HG03196 (cell line): Measurements from ENCODE around the gene GSE1.

Experiments
- ATAC-seq: cut with Tn5 transposase; IDR thresholded peaks from one replicate; pipeline ENCODE4 v1.9.1; 2021; ENCODE audit not compliant: unreplicated experiment

The GSE1 gene

DNA sequence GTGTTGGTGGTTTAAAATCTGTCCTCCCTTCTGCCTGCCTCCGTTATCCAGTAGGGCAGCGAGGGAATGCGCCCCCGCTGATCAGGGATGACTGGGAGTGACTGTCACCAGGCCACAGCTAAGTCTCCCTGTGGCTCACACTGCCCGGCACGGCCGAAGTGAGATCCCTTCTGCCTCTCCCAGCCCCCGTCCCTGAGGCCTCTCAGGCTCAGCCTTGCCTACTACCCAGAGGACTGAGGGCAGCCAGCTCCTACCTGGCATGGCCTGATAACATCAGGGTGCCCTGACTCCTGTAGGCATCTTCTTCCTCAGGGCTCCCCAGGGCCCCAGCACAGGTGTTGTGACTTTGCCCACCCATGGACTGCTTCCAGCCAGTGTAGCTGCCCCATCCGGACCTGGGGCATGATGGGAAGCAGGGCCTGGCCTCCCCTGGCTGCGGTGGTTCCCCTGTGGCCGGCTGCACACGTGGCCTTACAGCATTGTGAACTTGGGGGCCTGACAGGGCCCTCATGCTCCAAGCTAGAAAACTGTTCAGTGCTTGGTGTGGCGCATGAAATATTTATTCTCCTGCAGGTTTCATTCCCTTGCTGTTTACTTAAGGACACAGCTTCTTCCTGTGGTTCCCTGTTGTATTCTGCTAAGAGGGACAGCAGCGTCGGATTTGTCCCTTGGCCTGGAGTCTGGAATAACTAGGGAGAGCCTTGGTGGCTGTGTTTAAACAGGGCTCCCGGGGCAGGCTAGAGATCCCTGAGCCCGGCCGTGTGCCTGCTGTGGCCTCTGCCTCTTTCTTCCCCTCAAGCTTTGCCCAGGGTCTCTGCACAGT is 45.6 kb downstream of the GSE1 start:
- no peak for ATAC-seq

DNA sequence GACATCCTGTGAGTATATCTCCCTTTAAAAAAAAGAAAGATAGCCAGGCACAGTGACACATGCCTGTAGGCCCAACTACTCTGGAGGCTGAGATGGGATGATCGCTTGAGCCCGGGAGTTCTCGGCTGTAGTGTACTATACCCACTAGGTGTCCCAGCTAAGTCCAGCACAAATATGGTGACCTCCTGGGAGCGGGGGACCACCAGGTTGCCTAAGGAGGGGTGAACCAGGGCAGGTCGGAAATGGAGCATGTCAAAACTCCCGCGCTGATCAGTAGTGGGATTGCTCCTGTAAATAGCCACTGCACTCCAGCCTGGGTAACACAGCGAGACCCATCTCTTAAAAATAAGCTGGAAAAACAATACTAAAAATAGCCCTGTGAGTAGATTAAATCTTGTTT is 46.2 kb downstream of the GSE1 start:
- no peak for ATAC-seq

DNA sequence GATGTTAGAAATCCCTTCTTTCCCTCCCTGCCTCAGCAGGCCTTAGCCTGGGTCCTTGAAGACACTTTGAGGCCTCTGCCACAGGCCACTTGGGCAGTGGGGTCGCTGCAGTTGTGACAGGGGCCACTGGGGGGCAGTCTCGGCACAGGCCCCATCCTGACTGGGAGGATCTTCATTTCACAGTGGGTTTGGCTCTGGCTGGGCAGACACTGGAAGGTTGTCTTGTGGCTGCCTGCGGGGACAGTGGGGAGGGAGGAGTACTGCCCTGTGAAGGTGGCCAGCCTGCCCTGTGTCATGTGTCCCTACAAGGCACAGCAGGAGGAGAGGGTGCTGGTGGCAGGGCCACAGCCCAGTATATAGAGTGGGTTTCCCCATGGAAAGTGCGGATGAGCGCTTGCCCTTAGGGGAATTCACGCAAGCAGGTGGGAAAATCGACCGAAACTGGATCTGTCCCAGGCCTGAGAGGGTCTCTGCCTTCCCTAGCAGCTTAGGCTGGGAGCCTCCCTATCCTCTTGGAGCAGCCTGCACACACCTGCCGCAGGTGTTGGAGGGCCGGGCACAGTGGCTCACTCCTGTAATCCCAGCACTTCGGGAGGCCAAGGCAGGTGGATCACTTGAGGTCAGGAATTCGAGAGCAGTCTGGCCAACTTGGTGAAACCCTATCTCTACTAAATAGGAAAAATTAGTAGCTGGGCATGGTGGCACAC is 46.8 kb downstream of the GSE1 start:
- no peak for ATAC-seq

DNA sequence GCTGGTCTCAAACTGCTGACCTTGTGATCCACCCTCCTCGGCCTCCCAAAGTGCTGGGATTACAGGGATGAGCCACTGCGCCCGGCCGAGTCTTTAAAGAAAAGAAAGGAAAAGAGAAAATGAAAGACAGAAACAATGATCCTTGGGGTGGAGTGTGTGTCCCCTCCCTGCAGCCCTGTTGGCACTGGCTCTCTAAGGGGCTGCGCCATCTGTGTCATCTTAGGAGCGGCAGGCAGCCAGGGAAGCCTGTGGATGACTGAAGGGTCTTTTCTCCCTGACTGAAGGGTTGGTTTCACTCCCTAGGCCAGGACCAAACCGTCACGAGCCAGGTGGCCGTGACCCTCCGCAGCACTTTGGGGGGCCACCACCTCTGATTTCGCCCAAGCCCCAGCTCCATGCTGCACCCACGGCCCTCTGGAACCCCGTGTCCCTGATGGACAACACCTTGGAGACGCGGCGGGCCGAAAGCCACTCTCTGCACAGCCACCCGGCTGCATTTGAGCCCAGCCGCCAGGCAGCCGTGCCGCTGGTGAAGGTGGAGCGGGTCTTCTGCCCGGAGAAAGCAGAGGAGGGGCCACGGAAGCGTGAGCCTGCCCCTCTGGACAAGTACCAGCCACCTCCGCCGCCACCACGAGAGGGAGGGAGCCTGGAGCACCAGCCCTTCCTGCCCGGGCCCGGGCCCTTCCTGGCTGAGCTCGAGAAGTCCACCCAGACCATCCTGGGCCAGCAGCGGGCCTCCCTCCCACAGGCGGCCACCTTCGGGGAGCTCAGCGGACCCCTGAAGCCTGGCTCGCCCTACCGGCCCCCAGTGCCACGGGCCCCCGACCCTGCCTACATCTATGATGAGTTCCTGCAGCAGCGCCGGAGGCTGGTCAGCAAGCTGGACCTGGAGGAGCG is 48.0 kb downstream of the GSE1 start:
- ATAC-seq: no peak

DNA sequence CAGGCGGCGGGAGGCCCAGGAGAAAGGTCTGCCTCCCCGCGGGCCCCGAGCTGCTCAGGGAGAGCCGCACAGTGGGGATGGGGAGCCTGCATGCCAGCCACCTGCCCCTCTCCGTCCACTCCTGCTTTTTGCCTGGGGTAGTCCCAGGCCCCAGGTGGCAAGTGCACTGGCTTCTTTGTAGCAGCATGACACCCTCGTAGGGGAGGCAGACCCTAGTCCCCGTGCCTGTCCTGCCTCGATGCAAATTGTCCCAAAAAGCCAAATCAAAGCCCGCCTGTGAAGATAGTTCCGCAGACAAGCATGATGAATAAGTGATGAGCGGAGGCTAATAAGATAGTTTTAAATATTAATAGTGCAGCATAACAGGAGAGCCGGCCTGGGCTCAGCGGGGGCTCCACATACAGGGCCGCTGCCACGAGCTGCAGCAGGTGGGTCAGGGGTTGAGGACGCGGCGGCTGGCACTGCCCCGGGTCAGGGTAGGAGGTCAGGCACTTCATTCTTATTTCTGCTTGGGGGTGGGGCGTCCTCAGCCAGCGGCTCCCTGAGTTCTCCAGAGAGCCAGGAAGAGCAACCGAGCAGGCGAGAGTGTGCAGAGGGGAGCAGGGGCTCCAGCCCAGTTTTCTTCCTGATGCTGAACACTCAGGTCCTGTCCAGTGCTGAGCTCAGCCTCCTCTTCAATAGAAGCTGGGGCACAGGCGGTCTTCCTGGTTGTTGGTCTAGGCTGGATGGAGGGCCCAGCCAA is 48.8 kb downstream of the GSE1 start:
- no peak for ATAC-seq

DNA sequence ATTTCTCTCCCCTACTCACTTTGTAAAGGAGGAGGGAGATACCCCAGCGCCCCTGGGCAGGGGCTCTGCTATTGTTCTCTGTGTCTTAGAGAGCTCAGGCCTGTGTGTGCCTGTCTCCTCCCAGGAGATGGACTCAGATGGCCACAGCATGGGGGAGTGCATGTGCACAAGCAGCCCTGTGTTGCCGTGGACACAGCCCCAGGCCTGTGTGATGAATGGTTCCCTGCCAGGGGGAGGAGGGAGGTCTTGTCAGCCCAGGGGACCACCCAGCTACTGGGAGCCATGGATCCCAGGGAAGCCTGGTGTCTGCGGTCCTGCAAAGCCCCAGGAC is 49.3 kb downstream of the GSE1 start:
- ATAC-seq: no peak

DNA sequence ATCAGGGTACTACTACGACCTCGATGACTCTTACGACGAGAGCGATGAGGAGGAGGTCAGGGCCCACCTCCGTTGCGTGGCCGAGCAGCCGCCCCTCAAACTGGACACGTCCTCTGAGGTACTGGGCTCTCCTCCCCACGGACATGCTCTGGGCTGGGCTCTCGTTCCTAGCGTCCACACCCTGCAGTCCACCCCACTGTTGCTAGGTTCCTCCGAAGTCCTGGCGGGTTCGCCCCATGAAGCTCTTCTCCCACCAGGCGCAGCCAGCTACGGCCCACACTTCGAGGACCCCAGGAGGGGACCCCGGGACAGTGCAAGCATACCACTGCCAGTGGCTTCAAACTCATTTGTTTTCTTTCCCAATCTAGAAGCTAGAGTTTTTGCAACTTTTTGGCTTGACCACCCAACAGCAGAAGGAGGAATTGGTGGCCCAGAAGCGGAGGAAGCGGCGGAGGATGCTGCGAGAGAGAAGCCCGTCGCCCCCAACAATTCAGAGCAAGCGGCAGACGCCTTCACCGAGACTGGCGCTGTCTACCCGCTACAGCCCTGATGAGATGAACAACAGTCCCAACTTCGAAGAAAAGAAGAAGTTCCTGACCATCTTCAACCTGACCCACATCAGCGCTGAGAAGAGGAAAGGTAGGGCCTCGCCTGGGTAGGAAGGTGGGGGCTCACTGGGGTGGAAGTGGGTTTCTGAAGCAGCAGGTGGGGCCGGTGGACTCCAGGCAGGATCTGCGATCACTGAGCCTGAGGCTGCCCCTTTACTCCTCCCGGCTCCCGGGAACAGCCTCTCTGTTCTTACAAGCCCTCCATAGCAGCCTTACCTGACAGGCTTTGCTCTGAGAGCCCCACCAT is 50.1 kb downstream of the GSE1 start:
- no peak for ATAC-seq

DNA sequence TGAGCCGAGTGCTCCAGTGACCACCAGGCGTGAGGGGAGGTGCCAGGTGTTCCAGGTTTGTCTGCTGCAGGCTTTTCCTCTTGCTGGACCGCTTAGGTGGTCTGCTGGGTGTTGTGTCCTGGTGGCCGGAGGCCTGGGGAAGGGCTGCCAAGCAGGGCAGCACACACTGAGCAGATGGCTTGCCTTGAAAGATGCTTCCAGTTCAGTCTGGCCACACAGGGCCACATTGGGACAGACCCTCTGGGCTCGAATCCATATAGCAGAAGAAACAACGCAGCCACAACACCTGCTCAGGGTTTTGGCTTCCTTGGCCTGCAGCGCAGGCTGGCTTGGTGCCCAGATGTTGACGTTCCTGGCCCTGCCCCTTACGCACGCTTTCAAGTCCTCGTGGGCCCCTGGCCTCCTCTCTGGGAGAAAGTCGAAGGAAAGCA is 50.8 kb downstream of the GSE1 start:
- no peak for ATAC-seq

DNA sequence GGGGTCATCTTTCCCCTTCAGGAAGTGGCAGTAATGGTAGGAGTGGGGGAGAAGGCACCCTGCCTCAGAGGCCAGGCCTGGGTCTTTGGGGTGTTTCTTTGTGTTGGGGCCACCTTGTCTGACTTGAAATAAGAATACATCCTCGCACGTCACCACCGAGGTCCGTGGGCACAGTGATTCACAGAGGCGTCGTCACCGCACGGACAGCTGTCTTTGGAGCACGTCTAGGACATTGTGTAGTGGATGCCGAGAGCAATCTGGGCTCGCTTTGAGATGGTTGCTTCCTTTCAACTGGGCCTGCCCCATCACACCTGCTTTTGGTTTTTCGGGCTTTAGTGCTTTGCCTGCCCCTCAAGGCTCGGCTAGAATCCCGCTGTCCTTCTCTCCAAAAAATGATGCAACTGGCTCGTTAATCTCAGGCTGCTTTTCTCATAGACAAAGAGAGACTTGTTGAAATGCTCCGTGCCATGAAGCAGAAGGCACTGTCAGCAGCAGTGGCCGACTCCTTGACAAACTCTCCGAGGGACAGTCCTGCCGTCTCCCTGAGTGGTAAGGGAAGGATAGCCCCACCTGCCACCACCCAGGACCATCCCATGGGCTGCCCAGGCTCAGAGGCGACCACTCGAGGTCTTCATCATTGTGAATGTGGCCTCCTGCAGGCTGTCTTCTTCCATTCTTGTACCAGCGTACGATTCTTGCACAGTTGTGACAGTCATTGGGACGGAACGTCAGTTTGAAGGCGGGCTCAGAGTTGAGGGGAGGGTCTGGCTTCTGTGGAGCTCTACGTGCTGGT is 51.7 kb downstream of the GSE1 start:
- no peak for ATAC-seq

DNA sequence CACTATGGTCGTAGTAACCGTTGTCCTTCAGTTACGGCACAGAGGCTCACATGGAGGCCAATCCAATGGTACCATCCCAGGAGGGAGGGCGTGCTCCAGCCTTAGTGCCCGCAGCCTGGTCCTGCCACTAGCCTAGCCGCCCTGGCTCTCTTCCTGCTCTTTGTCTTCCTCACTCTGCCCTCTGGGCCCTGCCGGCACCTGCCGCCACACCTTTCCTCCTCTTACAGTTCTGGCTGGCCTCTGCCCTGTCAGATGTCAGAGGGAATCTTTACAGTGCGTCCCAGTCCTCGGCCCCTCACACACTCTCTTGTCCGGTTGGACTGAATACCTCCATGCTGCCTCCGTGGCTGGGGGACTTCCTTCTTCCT is 52.2 kb downstream of the GSE1 start:
- ATAC-seq: no peak

DNA sequence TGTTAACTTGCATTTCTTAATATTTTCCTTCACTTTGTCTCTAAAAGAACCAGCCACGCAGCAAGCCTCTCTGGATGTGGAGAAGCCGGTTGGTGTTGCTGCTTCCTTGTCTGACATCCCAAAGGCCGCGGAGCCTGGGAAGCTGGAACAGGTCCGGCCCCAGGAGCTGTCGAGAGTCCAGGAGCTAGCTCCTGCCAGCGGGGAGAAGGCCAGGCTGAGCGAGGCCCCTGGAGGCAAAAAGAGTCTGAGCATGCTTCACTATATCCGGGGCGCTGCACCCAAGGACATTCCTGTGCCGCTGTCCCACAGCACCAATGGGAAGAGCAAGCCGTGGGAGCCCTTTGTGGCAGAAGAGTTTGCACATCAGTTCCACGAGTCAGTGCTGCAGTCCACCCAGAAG is 52.8 kb downstream of the GSE1 start:
- no peak for ATAC-seq

DNA sequence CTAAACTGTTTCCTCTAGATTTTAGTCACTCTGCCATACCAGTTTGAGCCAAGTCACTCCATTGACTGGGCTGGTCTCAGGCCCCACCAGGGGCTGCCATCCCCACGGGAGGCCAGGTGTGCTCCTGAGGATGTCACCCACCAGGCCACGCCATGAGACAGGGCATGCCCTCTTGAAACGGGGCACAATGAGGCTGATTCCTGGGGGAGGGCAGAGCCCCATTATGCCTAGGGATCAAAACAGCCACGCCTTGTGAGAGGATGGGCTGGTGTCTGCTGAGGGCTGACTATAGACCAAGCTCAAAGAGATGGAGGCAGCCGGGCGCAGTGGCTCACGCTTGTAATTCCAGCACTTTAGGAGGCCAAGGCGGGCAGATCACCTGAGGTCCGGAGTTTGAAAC is 54.1 kb downstream of the GSE1 start:
- no peak for ATAC-seq

DNA sequence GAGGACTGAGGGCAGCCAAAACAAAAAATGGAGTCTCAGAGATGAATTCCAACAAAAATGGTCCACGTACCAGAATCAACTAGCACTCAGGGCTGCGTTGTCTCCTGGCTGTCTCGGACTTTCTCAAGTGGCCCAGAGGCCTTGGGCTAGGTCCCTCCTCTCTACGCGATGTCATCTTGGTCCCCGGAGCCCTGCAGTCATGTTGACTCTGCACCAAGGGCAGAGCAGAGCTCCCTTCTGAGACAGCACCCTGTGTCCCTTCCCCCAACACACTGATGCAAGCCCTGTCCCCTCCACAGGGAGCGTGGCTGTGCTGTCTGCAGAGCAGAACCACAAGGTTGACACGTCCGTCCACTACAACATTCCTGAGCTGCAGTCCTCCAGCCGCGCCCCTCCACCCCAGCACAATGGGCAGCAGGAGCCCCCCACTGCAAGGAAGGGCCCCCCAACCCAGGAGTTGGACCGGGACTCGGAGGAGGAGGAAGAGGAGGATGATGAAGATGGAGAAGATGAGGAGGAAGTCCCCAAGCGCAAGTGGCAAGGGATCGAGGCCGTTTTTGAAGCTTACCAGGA is 54.8 kb downstream of the GSE1 start:
- ATAC-seq: no peak

DNA sequence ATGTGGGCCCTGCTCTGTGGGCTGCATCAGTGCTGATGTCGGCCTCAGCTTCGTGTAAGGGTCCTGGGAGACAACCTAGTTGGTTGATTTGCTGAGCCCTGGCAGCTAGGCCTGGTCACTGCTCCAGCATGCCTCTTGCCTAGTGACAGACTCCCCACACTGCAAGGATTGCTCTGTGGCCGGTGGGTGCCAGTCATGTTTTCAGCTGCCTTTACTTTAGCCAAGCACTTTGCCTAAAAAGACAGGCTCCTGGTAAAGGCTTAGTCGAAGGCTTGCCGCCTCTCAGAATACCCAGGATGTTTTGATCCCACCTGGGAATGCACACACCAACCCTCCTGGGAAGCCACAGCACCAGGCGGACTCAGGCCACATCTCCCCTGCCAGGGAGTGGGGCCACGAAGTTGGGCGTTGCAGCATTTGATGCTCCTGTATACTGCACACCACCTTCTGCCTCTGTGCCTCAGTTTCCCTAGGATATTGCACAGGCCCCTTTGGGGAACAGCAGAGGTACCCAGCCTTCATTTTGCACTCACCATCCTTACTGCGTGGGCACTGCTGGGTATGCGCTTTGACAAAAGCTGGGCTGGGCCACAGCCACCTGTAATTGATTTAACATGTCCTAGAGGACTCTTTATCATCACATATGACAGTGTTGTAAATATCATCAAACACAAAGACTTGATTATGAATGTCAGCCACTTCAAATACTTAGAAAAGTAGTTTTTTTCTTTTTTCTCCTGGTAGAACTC is 55.7 kb downstream of the GSE1 start:
- no peak for ATAC-seq

DNA sequence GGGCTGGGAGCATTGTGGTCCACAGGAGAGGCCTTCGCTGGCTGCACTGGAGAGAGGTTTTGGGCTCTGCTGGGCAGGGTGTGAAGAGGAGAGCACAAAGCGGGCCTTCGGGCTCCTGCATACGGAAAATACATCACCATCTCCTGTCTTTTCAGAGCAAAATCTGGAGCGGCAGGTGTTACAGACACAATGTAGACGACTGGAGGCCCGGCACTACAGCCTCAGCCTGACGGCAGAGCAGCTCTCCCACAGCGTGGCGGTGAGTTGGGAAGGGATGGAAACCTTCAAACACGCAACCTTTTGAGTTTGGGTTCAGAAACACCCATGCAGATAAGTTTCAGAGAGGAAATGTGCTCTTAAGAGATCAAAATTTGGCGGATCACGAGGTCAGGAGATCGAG is 57.7 kb downstream of the GSE1 start:
- ATAC-seq: no peak

DNA sequence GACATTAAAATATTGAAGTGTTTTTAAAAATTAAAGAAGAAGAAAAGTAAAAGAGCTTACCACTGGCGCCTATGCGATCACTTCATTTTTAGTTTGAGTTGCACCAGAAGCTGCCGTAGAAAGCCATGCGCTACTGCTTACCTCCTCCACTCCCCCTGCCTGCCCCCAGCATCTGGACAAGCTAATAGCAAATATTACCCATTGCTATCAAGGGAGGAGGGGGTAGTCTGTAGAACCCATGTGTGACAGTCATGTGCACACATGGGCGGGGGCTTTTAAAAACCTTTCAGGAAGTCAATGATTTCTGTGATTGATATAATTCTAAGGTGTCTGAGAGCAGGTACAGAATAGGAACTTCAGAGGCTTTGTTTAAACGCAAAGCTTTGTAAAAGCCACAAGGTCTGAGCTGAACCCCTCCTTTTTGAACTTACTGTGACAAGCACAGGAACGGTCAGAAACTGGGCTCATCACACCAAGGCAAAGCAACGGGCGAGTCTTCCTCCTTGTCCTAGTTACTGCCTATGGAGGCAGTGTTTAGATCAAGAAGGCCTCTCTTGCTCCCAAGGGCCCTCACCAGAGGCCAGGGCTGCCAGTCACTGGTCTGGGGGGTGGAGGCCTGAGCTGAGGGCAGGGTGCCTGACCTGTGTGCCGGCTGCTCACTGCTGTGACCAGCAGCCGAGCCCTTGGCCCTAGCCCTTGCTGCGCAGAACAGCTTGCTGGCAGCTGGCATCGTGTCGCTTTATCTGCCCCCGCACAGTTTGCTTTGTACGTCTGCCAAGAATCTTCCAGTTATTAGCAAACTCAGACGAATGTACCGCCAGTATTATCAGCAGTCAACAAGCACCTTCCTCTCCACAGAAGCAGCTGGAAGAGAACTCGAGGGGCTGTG is 60.7 kb downstream of the GSE1 start:
- ATAC-seq: no peak

DNA sequence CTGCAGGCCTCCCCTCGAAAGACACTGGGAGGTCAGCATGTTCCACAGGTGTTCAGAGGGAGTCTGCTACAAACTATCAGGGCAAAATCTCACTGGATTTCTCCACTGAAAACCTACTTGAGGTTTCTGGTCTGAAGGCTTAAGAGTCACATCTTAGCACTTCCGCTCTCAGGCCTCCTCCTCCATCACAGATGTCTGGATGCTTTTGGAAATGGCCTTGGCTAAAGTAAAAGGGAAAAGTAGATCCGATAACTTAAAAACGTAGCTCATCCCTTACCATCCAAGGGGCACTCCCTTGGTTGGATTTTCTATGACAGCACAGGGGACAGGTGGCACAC is 61.3 kb downstream of the GSE1 start:
- no peak for ATAC-seq
